GM10266 (cell line): ENCODE results near the gene ZMYM4.

Experiments
- DNase-seq: peaks from one replicate; pipeline ENCODE4 v3.0.0; 2012; ENCODE audit errors: extremely low spot score
- TF ChIP-seq, protein P1 (sequence below): IDR thresholded peaks from 2 replicates; pipeline ENCODE4 v1.5.1; 2012; ENCODE audit warnings: mild to moderate bottlenecking, low read depth; ENCODE audit not compliant: control insufficient read depth, insufficient read depth; ENCODE audit errors: missing control alignments

ZMYM4 gene

DNA sequence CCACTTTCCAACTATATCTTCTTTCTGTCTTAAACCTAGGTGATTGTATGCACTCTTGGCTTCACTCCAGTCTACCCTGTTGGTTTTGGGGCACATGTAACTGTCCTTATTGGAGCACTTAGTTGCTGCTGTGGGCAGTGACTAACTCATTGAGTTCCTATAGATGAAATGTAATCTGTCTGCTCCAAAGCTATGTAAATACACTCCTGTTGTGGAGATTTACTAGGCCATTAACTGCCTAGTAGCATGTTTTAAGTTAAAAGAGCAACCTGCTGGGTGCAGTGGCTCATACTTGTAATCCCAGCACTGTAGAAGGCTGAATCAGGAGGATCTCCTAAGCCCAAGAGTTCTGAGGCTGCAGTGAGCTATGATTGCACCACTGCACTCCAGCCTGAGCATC is 137.6 kb downstream of the ZMYM4 start:
- no peak for DNase-seq
- TF ChIP-seq, protein P1, sequence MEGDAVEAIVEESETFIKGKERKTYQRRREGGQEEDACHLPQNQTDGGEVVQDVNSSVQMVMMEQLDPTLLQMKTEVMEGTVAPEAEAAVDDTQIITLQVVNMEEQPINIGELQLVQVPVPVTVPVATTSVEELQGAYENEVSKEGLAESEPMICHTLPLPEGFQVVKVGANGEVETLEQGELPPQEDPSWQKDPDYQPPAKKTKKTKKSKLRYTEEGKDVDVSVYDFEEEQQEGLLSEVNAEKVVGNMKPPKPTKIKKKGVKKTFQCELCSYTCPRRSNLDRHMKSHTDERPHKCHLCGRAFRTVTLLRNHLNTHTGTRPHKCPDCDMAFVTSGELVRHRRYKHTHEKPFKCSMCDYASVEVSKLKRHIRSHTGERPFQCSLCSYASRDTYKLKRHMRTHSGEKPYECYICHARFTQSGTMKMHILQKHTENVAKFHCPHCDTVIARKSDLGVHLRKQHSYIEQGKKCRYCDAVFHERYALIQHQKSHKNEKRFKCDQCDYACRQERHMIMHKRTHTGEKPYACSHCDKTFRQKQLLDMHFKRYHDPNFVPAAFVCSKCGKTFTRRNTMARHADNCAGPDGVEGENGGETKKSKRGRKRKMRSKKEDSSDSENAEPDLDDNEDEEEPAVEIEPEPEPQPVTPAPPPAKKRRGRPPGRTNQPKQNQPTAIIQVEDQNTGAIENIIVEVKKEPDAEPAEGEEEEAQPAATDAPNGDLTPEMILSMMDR = no peak

DNA sequence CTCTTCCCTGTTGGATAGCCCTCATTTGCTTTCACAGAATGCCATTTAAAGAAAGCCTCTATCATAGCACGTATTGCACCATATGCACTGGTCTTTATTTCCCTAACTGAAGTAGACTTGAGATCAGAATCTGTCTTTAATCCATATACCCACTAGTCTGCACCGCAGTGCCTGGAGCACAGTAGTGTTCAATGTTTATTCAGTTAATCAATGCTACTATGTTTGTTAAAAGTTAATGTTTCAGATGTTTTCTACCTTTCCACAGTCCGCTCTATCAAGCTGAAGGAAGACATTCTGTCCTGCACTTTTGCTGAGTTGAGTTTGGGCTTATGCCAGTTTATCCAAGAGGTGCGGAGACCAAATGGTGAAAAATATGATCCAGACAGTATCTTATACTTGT is 139.2 kb downstream of the ZMYM4 start:
- TF ChIP-seq, protein P1 = no peak

DNA sequence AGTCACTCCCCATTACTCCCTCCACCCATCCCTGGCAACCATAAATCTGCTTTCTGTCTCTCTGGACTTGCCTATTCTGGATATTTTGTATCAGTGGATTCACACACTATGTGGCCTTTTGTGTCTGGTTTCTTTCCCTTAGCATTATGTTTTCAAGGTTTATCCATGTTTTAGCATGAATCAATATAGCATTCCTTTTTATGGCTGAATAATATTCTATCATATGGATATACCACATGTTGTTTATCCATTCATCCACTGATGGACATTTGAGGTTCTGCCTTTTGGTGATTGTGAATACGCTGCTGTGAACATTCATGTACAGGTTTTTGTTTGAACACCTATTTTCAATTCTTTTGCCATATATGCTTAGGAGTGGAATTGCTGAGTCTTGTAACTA is 140.4 kb downstream of the ZMYM4 start:
- TF ChIP-seq, protein P1 = no peak
- no peak for DNase-seq

More for the DNA sequence above, 139.2 kb downstream of the ZMYM4 start:
- no peak for DNase-seq

DNA sequence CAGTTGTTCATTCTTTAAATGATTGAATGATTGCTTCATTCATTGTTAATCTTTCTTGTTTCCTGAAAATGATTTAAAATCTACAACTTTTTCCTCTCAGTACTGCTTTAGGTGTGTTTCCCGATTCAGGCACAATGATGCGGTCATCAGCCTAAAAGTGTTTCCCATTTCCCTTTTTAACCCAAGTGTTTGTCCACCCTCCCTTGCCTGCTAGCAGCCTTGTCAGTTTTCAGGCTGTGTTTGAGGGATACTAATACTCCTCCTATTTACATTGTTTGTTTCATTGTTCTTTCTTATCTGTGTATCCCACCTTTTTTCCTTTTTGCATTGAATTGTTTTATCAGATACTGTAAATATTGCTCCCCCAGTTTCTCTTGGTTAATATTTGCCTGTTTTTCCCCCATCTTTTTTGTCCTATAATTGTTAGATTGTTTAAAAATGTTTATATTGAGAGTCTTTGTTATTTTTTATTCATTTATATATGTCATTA is 157.6 kb downstream of the ZMYM4 start:
- DNase-seq = no peak
- TF ChIP-seq, protein P1 = no peak

DNA sequence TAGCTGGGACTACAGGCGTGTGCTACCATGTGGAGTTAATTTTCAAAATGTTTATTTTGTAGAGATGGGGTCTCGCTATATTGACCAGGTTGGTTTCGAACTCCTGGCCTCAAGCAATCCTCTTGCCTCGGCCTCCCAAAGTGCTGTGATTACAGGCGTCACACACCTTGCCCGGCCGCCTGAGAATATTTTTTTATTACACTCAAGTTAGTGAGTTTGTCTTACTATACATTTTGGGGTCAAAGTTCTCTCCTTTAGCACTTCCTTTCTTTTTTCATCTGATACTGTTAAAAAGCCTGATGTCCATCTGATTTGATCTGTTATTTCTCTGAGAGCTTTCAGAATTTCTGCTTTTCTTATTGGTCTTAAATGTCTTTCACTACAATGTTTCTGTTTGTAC is 159.9 kb downstream of the ZMYM4 start:
- no peak for DNase-seq
- TF ChIP-seq, protein P1 = no peak

DNA sequence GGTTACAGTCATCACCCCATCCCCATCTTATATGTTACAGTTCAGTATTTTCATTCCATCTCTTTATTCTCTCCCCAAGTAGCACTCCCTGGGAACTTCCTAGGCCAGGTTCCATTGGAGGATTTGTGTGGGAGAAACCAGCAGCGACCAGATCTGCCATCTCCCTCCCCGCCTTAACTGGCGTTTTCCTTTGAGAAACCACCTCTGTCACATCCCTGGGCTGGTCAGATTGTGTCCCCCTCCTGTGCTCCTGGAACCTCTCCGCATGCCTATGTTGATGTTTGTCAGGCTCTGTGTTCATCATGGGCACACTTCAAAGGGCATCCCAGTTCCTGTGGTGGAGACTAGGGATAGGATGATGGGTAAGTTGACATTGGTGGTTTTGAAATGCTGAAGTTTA is 162.3 kb downstream of the ZMYM4 start:
- DNase-seq = no peak
- TF ChIP-seq, protein P1 = no peak

DNA sequence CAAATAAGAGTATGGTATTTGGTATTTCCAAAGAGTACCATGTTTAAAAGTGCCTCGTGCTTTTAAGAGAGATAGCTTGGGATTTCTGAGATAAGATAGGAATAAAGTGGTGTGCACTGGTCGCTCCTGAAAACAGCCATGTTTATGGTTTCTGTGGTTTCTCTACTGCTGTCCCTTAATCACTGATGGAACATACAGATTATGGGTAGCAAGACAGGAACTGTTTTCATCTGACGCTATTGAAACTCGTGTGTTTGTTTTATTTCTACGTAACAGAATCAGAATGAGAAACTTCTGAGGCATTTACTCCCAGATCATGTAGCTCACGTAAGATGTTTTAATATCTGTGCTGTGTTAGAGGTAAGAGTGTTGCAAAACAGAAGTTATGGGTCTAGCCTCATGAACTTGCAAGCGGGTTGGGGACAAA is 162.7 kb downstream of the ZMYM4 start:
- TF ChIP-seq, protein P1 = no peak
- DNase-seq = no peak

DNA sequence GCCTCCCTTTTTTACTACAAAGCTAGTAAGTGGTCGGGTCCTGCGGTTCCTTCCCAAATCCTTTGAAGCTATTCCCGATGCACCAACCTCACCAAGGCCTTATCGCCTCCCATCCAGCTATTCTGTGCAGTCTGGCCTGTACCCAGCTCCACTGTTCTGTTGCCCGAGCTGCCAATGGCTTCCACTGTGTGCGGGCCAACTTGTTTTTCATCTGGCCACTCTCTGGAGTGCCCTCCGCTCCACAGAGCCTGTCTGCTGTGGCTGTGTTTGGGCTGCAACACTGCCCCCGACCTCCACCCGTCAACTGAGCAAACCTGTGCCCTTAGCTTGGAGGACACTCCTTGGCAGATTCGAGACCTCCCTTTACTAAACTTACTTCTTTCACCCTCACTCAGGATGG is 163.7 kb downstream of the ZMYM4 start:
- DNase-seq = no peak
- TF ChIP-seq, protein P1 = no peak
